Activated naive CD8-positive, alpha-beta T cell treated with anti-CD3 and anti-CD28 coated beads, Interleukin-2, amount 50 U/mL, for 16 hours (primary cell): ENCODE measurements around the gene LIPG.

Experiments
- DNase-seq: peaks from one replicate; pipeline ENCODE4 v3.0.0-alpha.2; 2020; ENCODE audit warnings: low read depth, low spot score

Gene LIPG

DNA sequence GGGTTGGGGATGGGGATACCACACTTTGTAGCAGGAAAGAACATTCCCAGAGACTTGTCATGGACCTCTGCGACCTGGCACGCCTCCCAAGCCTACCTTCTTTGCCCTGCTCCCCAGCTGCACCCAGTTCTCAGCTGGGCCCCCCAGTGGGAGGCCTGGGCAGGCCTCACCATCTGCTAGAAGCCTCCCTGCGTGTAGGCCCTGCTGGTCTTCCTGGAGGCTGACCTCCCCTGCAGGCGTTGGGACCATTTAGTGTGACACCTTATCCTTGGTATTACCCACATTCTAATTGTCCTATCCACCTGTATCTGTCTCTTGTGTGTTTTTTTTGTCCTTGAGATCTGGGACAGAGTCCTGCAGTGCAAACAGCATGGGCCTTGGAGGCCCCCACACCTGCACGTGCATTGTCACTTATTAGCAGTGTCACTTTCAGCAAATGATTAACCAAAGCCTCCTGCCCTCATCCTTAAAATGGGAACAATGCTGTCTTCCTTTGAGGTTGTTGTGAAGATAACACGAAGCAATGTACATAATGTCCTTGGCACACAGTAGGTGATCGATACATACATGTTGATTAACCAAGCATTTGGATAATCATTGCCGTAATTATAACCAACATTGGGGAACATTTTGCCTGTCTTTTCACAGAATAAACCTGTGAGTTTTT lies 77.2 kb downstream of the LIPG start:
- no peak for DNase-seq

DNA sequence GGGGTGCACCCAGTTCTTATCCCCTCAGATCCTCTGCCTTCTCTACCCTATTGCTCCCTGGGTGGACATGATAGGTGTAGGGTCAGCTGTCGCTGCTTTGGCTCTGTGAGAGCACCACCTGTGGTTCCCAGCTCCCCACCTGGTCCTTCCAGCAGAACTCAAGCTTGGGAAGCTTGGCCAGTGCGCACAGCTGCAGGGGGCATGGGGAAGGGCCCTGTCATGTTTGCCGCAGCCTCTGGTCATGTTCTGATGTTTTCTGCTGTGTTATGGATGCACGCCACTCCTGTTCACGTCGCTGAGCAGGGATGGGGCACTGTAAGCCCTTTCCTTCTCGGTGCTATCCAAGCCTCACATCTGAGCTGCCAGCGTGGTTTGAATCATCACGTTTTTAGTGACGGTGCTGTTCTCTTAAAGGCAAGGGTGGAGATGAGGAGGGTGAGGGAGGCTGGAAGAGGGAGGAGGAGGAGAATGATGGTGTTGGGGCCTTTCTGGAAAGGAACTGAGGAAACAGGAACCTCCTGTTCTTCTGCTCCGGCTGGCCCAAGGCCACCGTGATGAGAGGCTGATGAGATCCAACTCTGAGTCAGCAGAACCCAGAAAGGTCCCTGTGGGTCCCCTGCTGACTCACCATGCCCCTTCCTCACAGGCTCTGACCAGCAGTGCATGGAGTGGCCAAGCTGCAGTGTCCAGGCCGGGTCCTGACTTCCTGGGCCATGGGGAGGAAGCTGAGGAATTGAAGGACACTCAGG lies 78.0 kb downstream of the LIPG start:
- DNase-seq: no peak

DNA sequence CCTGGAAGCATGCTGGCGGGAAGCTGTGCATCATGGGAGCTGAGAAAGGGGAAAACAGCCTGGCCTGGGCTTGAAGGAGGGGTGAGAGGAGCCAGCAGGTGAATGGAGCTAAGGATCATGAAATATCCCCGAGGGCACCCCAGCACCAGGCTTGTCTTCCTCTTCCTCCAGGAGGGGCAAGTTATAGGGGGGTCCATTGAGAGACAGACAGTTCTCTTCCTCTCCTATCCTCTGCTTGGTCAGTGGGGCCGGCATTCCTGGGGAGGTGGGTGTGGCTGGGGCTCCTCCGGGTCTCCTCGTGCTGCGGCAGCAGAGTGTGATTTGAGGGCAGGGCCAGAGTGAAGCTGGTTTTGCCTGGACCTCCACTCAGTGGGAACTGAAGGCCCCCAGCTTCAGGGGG lies 78.9 kb downstream of the LIPG start:
- no peak for DNase-seq

DNA sequence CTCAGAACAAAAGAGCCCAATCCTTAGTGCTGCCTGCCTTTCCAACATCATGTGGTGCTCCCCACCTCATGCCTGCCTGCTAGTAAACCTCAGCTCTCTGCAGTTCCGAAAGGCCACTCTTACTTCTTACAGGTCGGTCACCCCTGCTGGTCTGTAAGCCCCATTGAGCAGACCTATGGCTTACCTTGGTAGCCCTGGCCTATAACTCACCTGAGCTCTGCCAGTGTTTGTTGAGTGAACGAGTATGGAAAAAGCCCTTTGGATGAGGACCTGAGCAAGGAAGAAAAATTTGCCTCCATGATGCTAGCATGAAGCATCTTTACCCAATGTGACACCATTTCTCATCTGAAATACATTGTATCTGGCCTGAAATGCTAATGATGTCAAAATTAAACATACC lies 83.3 kb downstream of the LIPG start:
- DNase-seq: no peak

DNA sequence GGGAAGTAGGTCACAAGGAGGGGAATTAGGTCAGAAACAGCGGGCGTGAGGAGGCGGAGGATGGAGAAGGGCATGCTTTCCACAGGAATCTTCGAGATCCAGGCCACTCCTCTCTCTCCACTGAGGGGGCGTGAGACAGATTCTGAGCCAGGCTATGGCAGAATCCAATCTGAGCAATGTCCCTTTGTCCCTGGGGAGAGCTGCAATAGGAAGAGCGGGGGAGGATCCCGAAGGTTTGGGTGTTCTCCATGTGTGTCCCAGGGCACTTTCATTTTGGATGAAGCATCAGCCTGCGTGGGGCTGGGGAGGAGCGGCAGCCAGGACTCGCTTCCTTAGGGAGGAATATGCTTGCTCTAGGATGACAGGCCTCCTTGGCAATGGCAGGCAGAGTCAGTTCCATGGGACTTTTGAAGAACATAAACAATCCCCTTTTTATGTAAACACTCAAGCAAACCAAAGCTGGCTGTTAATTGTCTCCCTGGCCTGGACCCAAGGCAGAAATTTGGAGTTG lies 84.0 kb downstream of the LIPG start:
- no peak for DNase-seq

DNA sequence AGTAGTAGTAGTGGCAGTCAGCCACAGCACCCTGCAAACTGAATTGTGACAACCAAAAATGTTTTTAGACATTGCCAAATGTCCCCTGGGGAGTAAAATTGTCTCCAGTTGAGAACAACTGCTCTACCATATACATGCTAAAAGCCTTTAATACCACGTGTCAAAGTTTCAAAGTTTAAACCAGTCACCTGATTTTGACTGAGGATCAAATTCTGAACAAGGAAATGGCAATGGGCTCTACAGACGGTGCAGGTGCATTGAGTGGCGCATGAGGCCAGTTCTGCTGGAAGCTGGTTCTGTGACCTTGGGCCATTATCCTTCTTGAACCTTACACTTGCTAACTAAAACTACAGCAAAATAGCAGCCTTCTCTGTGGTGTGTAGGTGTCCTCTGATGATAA lies 85.0 kb downstream of the LIPG start:
- no peak for DNase-seq

DNA sequence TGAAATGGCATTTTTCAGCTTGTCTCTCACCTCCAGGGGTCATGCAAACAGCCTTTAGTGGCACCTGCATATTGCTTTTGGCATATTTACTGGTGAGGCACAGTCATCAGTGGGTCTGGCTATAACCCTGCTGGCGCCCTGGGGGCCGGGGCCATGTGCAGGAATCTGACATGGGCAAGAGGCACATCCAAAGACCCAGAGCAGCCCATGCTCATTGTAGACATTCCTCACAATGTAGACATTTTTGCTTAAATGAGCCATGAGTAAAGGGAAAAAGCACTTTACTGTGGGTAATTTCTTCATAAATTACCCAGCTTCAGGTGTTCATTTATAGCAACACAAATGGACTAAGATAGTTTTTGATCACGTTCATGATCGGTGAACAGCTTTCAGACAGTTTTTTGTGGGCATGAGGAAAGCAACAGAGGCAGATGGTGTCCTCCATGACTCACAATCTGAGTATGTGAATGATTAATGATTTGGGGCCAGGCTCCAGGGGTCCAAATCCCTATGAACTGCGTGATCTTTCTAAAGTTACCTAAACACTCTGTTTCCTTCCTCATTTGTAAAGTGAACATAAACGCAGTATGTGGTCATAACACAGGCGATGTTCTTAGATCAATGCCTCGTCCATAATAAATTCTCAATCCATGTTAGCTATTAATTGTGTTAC lies 85.8 kb downstream of the LIPG start:
- DNase-seq: no peak

DNA sequence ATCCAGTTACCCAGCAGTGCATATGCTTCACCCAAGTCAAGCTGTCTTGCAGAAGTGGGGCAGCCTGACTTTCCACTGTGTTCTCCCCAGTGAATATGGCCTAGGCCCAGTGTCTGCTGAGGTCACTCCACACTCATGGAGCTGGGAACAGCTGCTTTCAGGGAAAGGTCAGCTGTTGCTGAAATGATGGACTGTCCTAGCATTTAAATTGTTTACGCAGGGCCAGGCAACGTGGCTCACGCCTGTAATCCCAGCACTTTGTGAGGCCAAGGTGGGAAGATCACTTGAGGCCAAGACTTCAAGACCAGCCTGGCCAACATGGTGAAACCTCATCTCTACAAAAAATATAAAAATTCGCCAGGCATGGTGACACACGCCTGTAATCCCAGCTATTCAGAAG lies 86.5 kb downstream of the LIPG start:
- no peak for DNase-seq
